MM.1S (cell line): Measurements from ENCODE around the gene ULBP1.

Experiments
- DNase-seq: peaks from one replicate; pipeline ENCODE4 v3.0.0-alpha.2; 2015
- H2AFZ ChIP-seq: fragments of 300-600 bp; sonication (generic); 2 replicates; pipeline ENCODE4 v1.6.0; 2016; ENCODE audit warnings: antibody characterized with exemption, low read length
- H3F3A ChIP-seq: fragments of 300-600 bp; sonication (generic); 2 replicates; pipeline ENCODE4 v1.6.1; 2016; ENCODE audit warnings: mild to moderate bottlenecking, antibody characterized with exemption, low read length, moderate library complexity, mixed read lengths; ENCODE audit not compliant: insufficient read depth
- H3K27ac ChIP-seq: fragments of 300-600 bp; sonication (generic); 2 replicates; pipeline ENCODE4 v1.5.1; 2016; ENCODE audit warnings: mild to moderate bottlenecking, low read length
- H3K27me3 ChIP-seq: fragments of 300-600 bp; sonication (generic); replicated peaks from 2 replicates; pipeline ENCODE4 v1.6.0; 2016; ENCODE audit warnings: low read length; ENCODE audit not compliant: insufficient read depth
- H3K36me3 ChIP-seq: fragments of 300-600 bp; sonication (generic); replicated peaks from 2 replicates; pipeline ENCODE4 v1.6.1; 2016; ENCODE audit warnings: mild to moderate bottlenecking, low read length, mixed read lengths; ENCODE audit not compliant: insufficient read depth
- H3K4me1 ChIP-seq: fragments of 300-600 bp; sonication (generic); 2 replicates; pipeline ENCODE4 v1.6.1; 2016; ENCODE audit warnings: low read length, mixed read lengths
- H3K4me2 ChIP-seq: fragments of 300-600 bp; sonication (generic); 2 replicates; pipeline ENCODE4 v1.6.0; 2016; ENCODE audit warnings: low read depth, low read length
- H3K4me3 ChIP-seq: fragments of 300-600 bp; sonication (generic); 2 replicates; pipeline ENCODE4 v1.5.1; 2016; ENCODE audit warnings: low read length, mixed read lengths
- H3K79me2 ChIP-seq: fragments of 300-600 bp; sonication (generic); 2 replicates; pipeline ENCODE4 v1.6.1; 2016; ENCODE audit warnings: mixed run types, low read length, mixed read lengths
- H3K9ac ChIP-seq: fragments of 300-600 bp; sonication (generic); 2 replicates; pipeline ENCODE4 v1.6.1; 2016; ENCODE audit warnings: low read length, mixed read lengths
- H3K9me2 ChIP-seq: fragments of 300-600 bp; sonication (generic); replicated peaks from 2 replicates; pipeline ENCODE4 v1.6.1; 2016; ENCODE audit warnings: mild to moderate bottlenecking, low read length, mixed read lengths; ENCODE audit not compliant: insufficient read depth
- H3K9me3 ChIP-seq: fragments of 300-600 bp; sonication (generic); replicated peaks from 2 replicates; pipeline ENCODE4 v1.6.1; 2016; ENCODE audit warnings: mild to moderate bottlenecking, low read length, mixed read lengths; ENCODE audit not compliant: insufficient read depth
- H4K20me1 ChIP-seq: fragments of 300-600 bp; sonication (generic); 2 replicates; pipeline ENCODE4 v1.6.1; 2016; ENCODE audit warnings: mild to moderate bottlenecking, low read length, moderate library complexity, mixed read lengths; ENCODE audit not compliant: insufficient read depth
- CTCF ChIP-seq: fragments of 300-600 bp; sonication (generic); IDR thresholded peaks from 2 replicates; pipeline ENCODE4 v1.5.1; 2016; ENCODE audit warnings: antibody characterized with exemption, low read length, mixed read lengths
- EZH2 ChIP-seq: fragments of 300-600 bp; sonication (generic); optimal IDR thresholded peaks from 2 replicates; pipeline ENCODE3; 2017; ENCODE audit warnings: low read depth, mild to moderate bottlenecking, antibody characterized with exemption, low read length, mixed read lengths
- EZH2phosphoT487 ChIP-seq: fragments of 300-600 bp; sonication (generic); IDR thresholded peaks from 2 replicates; pipeline ENCODE4 v1.6.1; 2018; ENCODE audit warnings: antibody characterized with exemption, low read length

ULBP1 gene

GRCh38 chr6:149933461-149933860 is 30.3 kb upstream of the ULBP1 start:
- peaks cover 77% of the 10 kb centered on the region for H3K27me3 ChIP-seq
- H3K9ac ChIP-seq: no peak overlapping the region
- no peak overlapping the region for H3K27ac ChIP-seq
- no peaks in the 10 kb centered on the region for H3K9me3 ChIP-seq
- TF ChIP-seq CTCF (no peak), EZH2phosphoT487 (no peak), EZH2 (no peak)
- DNase-seq: no peak
- no peaks in the 10 kb centered on the region for H3K36me3 ChIP-seq
- no peak overlapping the region for H3K4me2 ChIP-seq
- no peak overlapping the region for H2AFZ ChIP-seq
- no peaks in the 10 kb centered on the region for H4K20me1 ChIP-seq
- no peak overlapping the region for H3K4me3 ChIP-seq
- no peaks in the 10 kb centered on the region for H3F3A ChIP-seq
- H3K9me2 ChIP-seq: no peaks in the 10 kb centered on the region
- H3K79me2 ChIP-seq: no peaks in the 10 kb centered on the region
- no peaks in the 10 kb centered on the region for H3K4me1 ChIP-seq

DNA sequence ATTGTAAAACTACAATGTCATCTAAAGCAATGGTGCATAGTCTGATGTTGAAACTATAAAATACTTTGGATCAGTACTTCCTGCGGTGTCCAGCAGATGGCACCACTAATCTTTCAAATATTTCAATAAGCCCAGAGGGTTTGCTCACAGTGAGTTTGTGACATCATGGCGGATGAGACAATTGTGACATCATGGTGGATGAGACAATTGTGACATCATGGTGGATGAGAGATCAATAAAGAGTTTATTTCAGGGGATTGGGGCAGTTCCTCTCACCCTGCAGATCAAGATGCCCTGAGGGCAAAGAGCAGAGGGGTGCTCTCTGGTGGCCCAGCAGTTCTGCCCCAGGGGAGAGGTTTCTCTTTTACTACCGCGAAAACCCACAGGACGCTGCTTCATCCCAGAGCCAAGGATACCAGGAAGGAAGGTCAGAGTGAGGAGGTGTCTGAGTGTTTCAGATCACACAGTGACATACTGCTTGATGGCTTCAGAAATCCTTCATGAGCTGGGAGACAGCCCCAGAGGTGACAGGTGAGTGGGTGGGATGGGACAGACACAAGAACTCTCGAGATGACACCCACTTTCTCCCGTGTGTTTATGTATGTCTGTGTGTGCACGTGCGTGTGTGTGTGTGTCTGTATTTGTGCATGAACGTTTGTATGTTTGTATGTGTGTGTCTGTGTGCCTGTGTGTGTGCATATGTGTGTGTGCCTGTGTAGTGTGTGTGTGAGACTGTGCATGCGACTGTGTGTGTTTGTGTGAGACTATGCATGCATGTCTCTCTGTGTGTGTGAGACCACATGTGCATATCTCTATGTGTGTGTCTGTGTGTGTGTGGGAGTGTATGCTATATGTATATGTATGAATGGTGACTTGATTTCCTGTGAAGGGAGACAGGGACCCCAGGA is 29.2 kb upstream of the ULBP1 start:
- 0 out of 2 replicates have a peak, but pooled peaks cover 6% of the 10 kb centered on the region for H3K4me1 ChIP-seq
- H3K4me3 ChIP-seq: no peak overlapping the region
- no peak overlapping the region for H3K9ac ChIP-seq
- no peaks in the 10 kb centered on the region for H3K9me3 ChIP-seq
- no peaks in the 10 kb centered on the region for H3K79me2 ChIP-seq
- peak; percentile 48 for DNase-seq
- peaks cover 76% of the 10 kb centered on the region for H3K27me3 ChIP-seq
- H3F3A ChIP-seq: no peaks in the 10 kb centered on the region
- H3K9me2 ChIP-seq: no peaks in the 10 kb centered on the region
- no peaks in the 10 kb centered on the region for H3K36me3 ChIP-seq
- H3K4me2 ChIP-seq: no peak overlapping the region
- TF ChIP-seq EZH2 (no peak), CTCF (peak; percentile 58), EZH2phosphoT487 (no peak)
- H2AFZ ChIP-seq: no peak overlapping the region
- no peak overlapping the region for H3K27ac ChIP-seq
- H4K20me1 ChIP-seq: no peaks in the 10 kb centered on the region

GRCh38 chr6:149935246-149935645 is 28.5 kb upstream of the ULBP1 start:
- H3K27me3 ChIP-seq: peaks cover 76% of the 10 kb centered on the region
- no peak overlapping the region for H3K4me3 ChIP-seq
- H3K4me2 ChIP-seq: no peak overlapping the region
- TF ChIP-seq CTCF: no peak
- TF ChIP-seq EZH2: no peak
- TF ChIP-seq EZH2phosphoT487: no peak
- H4K20me1 ChIP-seq: no peaks in the 10 kb centered on the region
- no peaks in the 10 kb centered on the region for H3K9me2 ChIP-seq
- H3K27ac ChIP-seq: no peak overlapping the region
- H3K79me2 ChIP-seq: no peaks in the 10 kb centered on the region
- no peaks in the 10 kb centered on the region for H3F3A ChIP-seq
- no peaks in the 10 kb centered on the region for H3K36me3 ChIP-seq
- no peak overlapping the region for H3K9ac ChIP-seq
- 0 out of 2 replicates have a peak, but pooled peaks cover 8% of the 10 kb centered on the region for H3K4me1 ChIP-seq
- DNase-seq: no peak
- H2AFZ ChIP-seq: no peak overlapping the region
- H3K9me3 ChIP-seq: no peaks in the 10 kb centered on the region
